Measurements from ENCODE around the gene CTSH. TPM values are rescaled to one million over a fixed set of nuclear protein-coding genes. Genes with fewer than 3 reads are reported as not detected.
"Not testable (repeated sequence)": the region's sequence is repeated elsewhere in the genome, so short reads cannot be mapped to it uniquely, and the experiment has no call there.

CTSH gene
- polyA plus RNA-seq, 4 donors: 188 to 226 (median 197) TPM

DNA sequence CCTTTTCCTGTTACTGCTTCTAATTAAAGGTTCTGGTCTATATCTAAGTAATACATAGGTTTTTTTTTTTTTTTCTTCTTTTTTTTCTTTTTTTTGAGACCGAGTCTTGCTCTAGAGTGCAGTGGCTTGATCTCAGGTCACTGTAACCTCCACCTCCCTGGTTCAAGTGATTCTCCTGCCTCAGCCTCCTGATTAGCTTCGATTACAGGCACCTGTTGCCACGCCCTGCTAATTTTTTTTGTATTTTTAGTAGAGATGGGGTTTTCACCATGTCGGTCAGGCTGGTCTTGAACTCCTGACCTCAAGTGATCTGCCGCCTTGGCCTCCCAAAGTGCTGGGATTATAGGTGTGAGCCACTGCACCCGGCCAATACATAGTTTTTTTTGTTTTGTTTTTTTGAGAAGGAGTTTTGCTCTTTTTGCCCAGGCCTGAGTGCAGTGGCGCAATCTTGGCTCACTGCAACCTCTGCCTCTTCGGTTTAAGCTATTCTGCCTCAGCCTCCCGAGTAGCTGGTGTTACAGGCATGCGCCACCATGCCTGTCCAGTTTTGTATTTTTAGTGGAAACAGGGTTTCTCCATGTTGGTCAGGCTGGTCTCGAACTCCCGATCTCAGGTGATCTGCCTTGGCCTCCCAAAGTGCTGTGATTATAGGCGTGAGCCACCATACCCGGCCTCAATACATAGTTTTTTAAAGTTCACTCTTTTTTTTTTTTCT lies 43.9 kb downstream of the CTSH start:
- DNase-seq (ENCODE audit: low read depth in 4 of 4, low spot score in 3 of 4): not testable (repeated sequence)

DNA sequence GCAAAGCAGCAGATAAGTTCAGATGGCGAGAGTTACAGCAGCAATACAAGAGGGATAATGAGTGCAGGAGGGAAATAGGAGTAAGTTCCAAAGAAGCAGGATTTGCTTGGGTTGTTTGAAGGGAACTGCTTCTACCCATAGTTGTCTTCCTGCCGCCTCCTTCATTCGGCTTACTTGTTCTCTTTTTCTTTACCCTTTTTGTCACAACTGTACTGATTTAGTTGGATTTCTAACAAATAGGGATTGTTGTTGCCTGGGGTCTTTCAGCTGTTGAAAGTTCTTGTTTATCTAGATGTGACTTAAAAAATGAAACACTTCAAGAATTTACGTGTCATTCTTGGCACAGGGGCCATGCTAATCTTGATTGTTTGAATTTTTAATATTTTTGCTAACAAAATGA lies 46.3 kb downstream of the CTSH start:
- no peak for DNase-seq (ENCODE audit: low read depth in 4 of 4, low spot score in 3 of 4)

DNA sequence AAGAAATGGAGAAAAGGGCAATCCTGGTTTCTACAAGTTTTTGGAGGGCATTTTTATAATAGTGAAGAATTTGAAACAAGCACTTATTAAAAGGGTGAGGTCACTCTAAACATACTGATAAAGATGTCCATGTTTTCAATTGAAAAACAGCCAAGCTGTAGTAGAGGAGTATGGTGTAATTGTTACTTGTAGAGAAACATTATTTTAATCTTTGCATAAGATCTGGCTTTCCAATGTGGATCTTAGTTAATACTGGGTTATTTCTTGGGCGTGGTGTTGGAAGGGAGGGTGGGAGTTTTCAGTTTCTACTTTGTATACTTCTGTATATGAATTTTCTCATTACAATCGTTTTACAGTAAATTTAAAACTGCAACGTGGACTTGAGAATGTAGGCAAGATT lies 49.4 kb downstream of the CTSH start:
- no peak for DNase-seq (ENCODE audit: low read depth in 4 of 4, low spot score in 3 of 4)

DNA sequence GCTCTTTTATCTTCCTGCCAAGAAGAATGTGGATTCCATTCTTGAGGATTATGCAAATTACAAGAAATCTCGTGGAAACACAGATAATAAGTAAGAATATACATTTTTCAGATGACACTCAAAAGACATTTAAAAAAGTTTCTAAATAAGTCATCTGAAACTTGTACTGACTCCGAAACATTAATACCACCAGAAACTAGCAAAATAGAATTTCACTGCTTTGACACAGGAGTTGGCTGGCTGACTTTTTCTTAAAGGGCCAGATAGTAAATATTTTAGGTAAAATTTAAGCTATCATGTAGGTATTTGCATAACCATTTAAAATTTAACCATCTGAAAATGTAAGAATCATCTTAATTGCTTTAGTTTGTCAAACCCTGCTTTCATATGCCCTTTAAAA lies 51.3 kb downstream of the CTSH start:
- no peak for DNase-seq (ENCODE audit: low read depth in 4 of 4, low spot score in 3 of 4)

DNA sequence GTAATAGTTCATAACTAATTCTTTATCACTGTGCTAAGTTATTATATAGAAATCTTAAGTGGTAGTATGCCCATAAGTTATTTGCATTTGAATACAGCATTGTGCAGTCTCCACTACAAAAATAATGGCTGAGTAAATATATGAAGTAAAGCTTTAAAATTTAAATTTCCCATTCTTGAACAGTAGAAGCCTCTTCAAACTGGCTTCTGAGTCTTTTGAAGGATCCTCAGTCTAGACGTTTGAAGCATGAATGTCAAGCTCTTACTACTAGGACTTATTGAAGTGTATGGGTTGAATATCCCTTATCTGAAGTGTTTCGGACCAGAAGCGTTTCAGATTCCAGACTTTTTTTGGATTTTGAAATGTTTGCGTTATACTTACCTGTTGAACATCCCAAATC lies 55.8 kb downstream of the CTSH start:
- no peak for DNase-seq (ENCODE audit: low read depth in 4 of 4, low spot score in 3 of 4)

DNA sequence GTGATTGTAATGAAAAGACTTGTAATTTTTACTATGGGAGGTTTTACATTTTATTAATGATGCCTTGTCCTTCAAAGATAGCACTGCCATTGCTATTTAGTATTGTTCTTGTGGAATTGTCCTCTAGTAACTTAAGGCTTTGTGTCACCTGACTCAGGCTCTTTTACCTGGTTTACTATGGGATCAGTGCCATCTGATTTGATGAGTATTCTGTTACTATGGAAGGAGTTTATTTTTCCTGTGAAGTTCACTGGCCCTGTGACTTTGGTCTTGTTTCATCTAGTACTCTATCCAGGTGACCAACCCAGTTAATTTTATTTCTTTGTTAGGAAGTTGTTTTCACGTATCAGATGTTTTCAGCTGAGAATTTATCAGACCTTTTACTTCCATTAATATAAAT lies 63.2 kb downstream of the CTSH start:
- no peak for DNase-seq (ENCODE audit: low read depth in 4 of 4, low spot score in 3 of 4)

DNA sequence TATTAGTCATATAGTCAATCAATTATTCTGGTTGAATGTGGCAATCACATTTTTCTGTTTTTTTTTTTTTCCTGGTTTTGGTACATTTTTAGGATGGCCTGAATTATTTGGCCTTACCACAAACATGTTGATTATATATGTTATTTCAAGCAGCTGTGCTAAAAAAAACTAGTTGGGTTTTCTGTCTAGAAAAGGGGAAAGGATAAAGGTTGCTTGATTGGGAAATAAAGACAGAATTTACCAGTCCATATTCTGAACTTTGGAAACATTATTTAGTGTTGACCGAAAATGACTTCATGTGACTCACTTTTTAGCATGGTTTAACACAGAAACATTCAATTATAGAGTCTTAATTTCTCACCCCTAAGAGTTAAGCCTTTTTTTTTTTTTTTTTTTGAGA lies 64.0 kb downstream of the CTSH start:
- DNase-seq (ENCODE audit: low read depth in 4 of 4, low spot score in 3 of 4): no peak

DNA sequence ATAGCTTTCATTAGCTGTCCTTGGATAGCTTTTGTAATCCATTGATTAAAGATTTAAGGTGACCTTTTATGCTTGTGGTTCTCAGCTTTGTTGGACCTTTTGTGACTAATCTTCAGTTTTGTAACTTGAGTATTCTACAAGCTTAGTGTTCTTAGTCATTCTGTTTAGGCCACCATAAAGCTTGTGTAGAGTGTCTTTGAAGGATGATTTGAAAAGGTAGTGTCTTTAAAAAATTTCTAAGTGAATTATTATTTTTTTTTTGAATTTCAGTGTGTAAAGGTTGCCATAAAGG lies 64.7 kb downstream of the CTSH start:
- DNase-seq (ENCODE audit: low read depth in 4 of 4, low spot score in 3 of 4): no peak

DNA sequence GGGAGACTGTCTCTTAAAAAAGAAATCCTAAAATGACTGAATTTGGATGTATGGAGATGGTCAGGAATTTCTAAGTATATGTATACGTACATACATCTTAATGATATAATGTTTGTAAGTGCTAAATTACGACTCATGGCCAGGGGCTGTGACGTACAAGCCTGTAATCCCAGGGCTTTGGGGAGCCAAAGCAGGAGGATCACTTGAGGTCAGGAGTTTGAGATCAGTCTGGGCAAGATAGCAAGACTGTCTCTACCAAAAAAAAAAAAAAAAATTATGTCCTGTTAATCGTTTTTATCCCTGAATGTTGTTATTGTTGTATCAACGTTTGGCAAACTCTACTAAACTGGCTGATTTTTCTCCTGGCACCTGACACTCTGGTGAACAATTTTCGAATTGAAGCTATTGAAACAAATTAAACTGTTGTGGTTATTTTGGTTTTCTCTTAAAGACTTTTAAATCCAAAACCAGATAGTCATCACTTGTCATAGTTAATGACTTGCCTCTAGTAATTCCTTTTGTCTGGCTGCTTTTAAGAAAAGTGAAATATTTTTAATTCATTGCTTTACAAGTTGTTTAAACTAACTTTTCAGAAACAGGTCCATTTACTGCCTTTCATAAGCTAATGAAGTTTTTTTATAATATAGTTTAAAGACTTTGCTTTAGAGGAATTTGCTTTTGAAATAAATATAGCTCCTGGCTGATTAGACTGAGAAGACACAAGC lies 65.2 kb downstream of the CTSH start:
- no peak for DNase-seq (ENCODE audit: low read depth in 4 of 4, low spot score in 3 of 4)

DNA sequence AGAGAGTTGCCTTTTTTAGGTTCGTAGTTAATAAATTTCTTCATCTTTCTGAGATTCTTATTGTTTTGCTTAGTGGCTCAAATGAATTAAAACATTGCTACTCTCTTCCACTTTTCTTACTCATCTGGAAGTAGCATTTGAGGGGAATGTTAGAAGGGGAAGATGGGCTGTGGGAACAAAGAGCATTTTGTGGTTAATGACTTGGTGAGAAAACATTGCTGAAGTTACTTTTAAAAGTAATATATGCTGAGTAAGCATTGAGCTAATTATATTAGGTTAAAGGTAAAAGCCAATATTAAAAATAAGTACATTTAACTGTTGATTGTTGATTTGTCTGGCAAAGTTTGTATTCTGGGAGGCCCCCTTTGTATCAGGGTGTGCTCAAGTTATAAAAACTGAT lies 66.5 kb downstream of the CTSH start:
- no peak for DNase-seq (ENCODE audit: low read depth in 4 of 4, low spot score in 3 of 4)

DNA sequence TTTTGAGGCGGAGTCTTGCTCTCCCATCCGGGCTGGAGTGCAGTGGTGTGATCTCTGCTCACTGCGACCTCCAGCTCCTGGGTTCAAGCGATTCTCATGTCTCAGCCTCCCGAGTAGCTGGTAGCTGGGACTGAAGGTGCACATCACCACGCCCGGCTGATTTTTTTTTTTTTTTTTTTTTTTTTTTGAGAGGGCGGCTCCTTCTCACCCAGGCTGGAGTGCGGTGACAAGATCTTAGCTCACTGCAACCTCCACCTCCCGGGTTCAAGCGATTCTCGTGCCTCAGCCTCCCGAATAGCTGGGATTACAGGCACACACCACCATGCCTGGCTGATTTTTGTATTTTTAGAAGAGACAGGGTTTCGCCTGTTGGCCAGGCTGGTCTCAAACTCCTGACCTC lies 67.9 kb downstream of the CTSH start:
- DNase-seq (ENCODE audit: low read depth in 4 of 4, low spot score in 3 of 4): not testable (repeated sequence)

DNA sequence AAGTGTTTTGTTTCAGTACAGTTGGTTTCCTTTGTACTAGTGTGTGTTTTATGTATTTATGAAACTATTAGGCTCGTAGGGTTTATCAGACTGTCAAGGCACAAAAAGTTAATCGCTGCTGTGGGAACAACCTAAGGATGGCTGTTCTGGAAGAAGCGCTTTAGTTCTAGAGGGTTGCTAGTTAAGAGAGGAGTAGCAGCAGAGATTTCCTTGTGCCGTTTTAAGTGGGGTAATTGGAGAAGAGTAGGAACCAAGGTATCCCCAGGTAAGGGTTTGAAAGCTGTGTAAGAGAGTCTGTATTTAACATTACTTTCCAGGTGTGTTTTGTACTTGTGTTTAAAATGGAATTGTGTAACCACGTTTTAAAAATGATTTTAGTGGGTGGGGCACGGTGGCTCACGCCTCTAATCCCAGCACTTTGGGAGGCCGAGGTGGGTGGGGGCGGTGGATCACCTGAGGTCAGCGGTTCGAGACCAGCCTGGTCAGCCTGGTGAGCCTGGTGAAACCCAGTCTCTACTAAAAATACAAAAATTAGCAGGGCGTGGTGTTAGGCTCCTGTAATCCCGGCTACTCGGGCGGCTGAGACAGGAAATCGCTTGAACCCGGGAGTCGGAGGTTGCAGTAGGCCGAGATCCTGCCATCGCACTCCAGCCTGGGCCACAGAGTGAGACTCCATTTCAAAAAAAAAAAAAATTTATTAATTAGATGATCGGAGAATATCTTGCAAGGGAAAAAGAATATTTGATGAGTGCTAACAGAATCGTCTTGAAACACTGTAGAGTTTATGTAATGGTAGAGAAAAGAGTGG lies 69.5 kb downstream of the CTSH start:
- no peak for DNase-seq (ENCODE audit: low read depth in 4 of 4, low spot score in 3 of 4)

DNA sequence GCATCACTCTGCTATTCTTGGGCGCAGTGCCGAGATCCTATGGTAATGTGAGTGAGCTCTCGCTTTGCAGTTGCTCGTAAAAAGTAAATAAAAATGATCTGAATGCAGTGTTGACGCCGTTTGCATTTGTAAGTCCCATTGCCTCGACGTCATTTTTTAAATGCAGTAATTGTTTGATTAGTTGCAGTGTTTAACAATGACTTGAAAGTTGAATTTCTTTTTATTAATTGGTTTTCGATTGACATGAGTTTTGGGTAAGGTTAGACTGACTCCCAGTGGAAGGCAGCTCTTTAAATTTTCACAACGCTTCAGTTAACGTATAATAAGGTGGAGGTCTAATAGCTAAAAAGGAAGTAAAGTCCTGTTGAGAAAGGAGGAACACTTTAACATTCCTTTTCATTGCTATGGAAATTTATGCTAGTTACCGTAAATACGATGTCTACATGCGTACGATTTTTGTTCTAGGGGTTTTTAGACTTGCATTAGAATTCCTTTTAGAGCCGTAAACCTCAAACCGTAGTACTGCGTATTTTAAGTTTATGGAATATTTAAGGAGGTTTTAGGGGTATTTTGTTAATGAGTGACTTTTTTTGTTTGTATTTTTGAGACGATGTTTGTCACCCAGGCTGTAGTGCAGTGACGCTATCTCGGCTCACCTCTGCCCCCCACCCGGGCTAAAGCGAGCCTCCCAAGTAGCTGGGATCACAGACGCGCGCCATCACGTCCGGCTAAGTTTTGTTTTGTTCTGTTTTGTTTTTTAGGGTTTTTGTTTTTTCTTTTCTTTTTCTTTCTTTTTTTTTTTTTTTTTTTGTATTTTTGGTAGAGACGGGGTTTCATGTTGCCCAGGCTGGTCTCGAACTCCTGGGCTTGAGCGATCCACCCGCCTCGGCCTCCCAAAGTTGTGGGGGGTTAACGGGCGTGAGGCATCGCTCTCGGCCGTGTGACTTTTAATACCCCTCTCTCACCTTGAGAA lies 70.8 kb downstream of the CTSH start:
- peak in 3 of 4 donors; percentile 25 to 73 (median 45) for DNase-seq (ENCODE audit: low read depth in 4 of 4, low spot score in 3 of 4)

DNA sequence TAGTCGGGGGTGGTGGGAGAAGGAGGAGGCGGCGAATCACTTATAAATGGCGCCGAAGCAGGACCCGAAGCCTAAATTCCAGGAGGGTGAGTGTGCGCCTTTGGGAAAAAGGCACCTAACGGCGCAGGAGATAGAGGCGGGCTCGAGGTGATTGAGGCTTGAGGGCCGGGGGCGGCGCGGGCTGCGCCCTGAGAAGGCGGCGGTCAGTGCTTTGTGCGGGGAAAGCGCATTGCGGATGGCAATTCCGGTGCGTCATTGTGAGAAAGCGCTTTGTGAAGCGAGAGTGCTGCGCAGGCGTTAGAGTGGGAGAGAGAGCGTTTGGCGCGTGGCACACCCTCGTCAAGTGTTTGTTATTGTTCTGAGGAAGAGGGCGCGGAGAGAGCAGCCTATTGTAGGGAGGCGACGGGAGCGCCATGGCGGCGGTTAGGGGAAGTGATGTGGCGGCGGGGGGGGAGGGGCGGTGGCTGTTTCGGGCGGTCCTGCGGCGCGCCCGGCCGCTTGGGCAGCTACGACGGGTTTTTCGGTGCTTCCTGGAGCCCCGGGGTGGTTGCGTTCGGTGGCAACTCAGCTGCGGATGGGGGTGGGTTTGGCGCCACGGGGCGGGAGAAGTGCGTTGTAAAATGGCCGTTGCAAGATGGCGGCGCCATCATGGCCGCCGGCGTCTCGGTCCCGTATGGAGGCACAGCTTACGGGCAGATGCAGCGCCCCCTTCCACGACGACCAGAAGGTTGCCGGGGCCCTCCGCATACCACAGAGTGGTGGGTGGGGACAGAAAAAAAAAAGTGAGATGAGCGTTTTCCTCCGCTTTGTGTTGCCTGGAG lies 71.7 kb downstream of the CTSH start:
- DNase-seq (ENCODE audit: low read depth in 4 of 4, low spot score in 3 of 4): peak in 3 of 4 donors; percentile 74 to 81 (median 78)

DNA sequence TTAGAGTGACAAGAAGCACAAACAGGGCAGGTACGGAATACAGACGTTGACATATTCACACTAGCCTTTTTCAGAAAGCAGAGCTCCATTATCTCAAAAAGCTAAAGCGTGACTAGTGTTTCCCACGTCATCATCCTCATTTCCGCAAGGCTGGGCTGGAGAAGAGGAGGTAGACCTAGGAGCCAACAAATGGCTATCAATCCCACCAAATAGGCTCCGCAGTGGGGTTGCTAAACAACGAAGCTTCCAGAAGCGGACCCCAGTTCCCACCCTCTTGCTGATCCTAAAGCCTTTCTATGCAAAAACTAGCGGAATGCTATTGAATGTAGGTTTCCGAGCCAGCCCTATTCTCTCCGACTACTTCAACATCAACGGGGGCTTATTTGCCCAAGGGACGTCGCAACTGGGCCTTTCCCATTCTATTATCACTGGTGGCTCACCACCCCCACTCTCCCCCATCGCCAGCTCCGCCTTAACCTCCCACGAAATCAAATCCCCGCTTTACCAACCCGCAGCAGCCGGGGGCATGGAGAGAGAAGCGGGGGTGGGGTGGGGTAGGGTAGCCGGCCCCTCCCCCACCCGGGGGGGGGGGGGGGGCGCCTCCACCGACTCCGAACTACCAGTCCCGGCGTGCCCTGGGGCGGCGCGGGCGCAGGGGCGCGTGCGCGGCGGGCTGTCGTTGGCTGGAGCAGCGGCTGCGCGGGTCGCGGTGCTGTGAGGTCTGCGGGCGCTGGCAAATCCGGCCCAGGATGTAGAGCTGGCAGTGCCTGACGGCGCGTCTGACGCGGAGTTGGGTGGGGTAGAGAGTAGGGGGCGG lies 72.5 kb downstream of the CTSH start, which contains the start of gene MORF4L1:
Gene MORF4L1, plus strand, starts transcription at position 736 of the 817 bp plus-strand sequence. CDS start 128 bp downstream, outside the sequence.
- peak; percentile 89 to 94 (median 94) for DNase-seq (ENCODE audit: low read depth in 4 of 4, low spot score in 3 of 4)

DNA sequence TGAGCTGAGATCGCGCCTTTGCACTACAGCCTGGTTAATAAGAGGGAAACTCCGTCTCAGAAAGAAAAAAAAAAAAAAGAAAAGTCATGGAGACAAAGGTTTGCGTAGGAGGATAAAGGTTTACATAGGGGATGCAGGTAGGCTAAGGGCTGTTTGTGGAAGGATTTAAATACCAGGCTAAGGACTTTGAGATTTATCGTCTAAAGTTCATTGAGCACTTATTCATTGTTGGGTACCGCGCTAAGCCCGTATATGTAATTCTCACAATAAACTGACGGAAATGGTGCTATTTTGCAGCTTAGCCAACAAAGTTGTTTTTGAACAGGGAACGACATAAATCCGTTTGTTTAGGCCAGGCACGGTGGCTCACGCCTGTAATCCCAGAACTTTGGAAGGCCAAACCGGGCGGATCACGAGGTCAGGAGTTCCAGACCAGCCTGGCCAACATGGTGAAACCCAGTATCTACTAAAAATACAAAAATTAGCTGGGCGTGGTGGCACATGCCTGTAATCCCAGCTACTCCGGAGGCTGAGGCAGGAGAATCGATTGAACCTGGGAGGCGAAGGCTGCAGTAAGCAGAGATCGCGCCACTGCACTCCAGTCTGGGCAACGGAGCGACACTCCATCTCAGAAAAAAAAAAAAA lies 73.2 kb downstream of the CTSH start:
- not testable (repeated sequence) for DNase-seq (ENCODE audit: low read depth in 4 of 4, low spot score in 3 of 4)
